Panc1 (cell line): Measurements from ENCODE around the gene MIPOL1.

ENCODE experiments used
- POLR2AphosphoS5 ChIP-seq: IDR thresholded peaks from 2 replicates; pipeline ENCODE4 v1.6.1; 2012; ENCODE audit warnings: mild to moderate bottlenecking, low read depth, low read length, moderate library complexity
- SIN3A ChIP-seq: IDR thresholded peaks from 2 replicates; pipeline ENCODE4 v1.6.1; 2012; ENCODE audit warnings: low read depth, mild to moderate bottlenecking, low read length, moderate library complexity, borderline replicate concordance; ENCODE audit not compliant: insufficient read depth
- TCF7L2 ChIP-seq: IDR thresholded peaks from 2 replicates; pipeline ENCODE4 v1.6.1; 2011; ENCODE audit warnings: mild to moderate bottlenecking, low read depth, low read length, inconsistent platforms
- TF ChIP-seq, protein P1 (sequence below): fragments of 450-650 bp; IDR thresholded peaks from 2 replicates; pipeline ENCODE4 v1.5.1; 2017; ENCODE audit warnings: mild to moderate bottlenecking

- TF ChIP-seq SIN3A = no peak
- TF ChIP-seq, protein P1, sequence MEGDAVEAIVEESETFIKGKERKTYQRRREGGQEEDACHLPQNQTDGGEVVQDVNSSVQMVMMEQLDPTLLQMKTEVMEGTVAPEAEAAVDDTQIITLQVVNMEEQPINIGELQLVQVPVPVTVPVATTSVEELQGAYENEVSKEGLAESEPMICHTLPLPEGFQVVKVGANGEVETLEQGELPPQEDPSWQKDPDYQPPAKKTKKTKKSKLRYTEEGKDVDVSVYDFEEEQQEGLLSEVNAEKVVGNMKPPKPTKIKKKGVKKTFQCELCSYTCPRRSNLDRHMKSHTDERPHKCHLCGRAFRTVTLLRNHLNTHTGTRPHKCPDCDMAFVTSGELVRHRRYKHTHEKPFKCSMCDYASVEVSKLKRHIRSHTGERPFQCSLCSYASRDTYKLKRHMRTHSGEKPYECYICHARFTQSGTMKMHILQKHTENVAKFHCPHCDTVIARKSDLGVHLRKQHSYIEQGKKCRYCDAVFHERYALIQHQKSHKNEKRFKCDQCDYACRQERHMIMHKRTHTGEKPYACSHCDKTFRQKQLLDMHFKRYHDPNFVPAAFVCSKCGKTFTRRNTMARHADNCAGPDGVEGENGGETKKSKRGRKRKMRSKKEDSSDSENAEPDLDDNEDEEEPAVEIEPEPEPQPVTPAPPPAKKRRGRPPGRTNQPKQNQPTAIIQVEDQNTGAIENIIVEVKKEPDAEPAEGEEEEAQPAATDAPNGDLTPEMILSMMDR = no peak
- TF ChIP-seq POLR2AphosphoS5 = no peak
- no peak for TF ChIP-seq TCF7L2
Observed at GRCh38 chr14:37201724-37202123, 4.0 kb downstream of the MIPOL1 start.
